GM15510 (cell line): ENCODE data around the gene CCDC102A.

Experiments
- POLR2A ChIP-seq: IDR thresholded peaks from 3 replicates; pipeline ENCODE4 v1.6.1; 2011; ENCODE audit warnings: borderline replicate concordance; ENCODE audit not compliant: insufficient read length; ENCODE audit errors: extremely low read depth

The CCDC102A gene

DNA sequence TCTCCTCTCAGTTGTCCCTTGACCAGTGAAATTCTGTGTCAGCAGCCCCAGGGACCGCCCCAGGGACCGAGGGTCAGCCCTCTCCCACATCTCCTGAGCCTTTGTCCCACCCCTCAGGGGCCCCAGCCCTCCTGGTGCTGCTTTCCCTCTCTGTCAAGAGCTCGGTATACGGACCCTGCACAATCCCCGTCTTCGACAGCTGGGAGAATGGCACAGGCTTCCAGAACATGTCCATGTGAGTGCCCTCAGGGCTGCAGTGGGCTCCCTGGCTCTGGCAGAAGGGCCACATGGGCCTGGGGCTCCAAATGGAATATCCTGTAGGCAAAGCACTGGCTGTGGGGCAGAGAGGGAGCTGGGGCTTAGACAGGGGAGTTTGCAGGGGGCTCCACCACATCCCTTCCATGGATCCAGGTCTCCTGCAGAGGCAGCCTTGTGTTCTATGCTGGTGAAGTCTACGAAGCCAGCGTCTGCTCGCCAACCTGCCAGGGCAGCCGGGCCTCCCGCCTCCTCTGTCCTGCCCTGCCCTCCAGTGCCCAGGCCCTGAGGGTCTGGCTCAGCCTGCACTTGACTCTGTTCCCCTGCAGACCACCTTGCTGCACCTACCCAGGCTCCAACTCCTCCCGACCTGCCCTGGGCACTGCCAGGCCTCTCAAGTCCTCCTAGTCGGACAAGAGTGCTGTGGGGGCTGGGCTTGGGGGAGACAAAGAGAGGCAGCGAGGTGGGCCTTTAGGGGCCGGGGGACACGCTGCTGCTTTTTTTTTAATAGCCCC is 34.1 kb upstream of the CCDC102A start:
- no peak for TF ChIP-seq POLR2A

GRCh38 chr16:57569306-57569946 is 33.1 kb upstream of the CCDC102A start:
- no peak for TF ChIP-seq POLR2A

DNA sequence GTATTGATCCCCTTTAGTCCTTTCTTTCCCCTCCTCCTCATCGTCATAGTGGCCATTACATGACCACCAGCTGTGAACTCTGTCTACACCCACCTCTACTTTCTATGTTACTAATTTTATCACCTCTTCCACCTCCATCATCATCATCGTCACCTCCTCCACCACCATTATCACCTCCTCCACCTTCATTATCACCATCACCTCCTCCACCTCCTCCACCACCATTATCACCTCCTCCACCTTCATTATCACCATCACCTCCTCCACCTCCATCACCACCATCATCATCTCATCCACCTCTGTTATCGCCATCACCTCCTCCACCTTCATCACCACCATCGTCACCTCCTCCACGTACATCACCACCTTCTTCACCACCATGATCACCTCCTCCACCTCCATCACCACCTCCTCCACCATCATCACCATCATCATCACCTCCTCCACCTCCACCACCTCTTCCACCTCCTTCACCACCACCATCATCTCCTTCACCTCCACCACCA is 31.9 kb upstream of the CCDC102A start:
- no peak for TF ChIP-seq POLR2A

- TF ChIP-seq POLR2A = no peak
Measured at GRCh38 chr16:57567691-57568090, 31.3 kb upstream of the CCDC102A start.

- no peak for TF ChIP-seq POLR2A
Measured at GRCh38 chr16:57566436-57566835, 30.1 kb upstream of the CCDC102A start.

GRCh38 chr16:57565461-57565860 is 29.1 kb upstream of the CCDC102A start:
- TF ChIP-seq POLR2A = no peak

DNA sequence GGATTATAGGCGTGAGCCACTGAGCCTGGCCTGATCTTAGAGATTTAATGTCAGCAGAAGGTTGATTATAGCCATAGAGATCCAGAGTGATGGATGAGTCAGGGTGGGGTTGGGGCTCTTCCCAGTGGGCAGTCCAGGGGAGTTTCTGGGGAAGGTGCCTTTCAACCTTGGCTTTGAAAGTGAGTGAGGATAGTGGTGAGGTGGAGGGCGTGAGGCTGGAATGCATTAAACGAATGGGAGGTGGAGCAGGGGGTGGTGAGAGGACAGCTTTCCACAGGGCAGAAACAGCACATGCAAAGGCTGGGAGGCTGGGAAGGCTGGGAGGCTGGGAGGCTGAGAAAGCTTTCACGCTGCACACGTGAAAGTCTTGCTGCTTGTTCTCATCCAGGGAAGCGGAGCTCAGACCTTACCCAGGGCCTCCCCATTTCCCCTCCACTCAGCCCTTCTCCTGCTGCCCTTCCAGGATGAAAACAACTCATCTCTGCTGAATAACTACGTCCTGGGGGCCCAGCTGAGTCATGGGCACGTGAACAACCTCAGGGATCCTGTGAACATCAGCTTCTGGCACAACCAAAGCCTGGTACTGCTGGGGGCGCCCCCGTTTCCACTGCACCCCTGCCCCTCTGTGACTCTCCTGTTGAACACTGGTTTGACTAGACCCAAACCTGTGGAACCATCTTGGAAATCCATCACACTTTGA is 28.4 kb upstream of the CCDC102A start:
- no peak for TF ChIP-seq POLR2A

- no peak for TF ChIP-seq POLR2A
Measured at GRCh38 chr16:57563761-57564160, 27.4 kb upstream of the CCDC102A start.

DNA sequence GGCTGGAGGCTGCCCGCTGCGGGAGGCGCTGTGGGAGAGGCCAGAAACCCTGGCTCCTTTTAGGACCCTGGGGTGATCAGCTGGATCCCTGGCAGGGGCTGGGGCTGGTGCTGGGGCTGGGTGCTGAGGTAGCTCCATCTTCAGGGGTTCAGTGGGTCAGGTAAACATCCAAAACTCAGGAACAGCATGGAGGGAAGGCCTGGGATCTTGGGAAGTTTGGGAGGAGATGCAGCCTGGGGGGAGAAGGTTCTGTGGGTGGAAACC is 27.0 kb upstream of the CCDC102A start:
- TF ChIP-seq POLR2A = no peak

GRCh38 chr16:57562669-57563486 is 26.5 kb upstream of the CCDC102A start:
- no peak for TF ChIP-seq POLR2A

DNA sequence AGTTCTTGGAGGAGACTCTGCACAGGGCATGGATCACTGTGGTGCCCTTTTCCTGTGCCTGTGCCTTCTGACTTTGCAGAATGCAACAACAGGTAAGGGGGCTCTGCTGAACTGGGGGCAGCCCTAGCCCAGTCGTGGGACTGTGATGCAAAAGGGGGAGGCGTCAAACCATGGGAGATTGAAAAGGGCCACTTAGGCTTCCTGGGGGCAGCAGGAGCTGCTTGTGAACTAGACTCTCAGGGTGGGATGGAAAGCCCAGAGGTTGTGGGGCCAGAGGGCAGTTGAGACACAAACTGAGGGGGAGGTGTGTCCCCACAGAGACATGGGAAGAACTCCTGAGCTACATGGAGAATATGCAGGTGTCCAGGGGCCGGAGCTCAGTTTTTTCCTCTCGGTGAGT is 25.7 kb upstream of the CCDC102A start:
- TF ChIP-seq POLR2A = no peak

GRCh38 chr16:57559072-57559790 is 22.9 kb upstream of the CCDC102A start:
- TF ChIP-seq POLR2A = no peak

DNA sequence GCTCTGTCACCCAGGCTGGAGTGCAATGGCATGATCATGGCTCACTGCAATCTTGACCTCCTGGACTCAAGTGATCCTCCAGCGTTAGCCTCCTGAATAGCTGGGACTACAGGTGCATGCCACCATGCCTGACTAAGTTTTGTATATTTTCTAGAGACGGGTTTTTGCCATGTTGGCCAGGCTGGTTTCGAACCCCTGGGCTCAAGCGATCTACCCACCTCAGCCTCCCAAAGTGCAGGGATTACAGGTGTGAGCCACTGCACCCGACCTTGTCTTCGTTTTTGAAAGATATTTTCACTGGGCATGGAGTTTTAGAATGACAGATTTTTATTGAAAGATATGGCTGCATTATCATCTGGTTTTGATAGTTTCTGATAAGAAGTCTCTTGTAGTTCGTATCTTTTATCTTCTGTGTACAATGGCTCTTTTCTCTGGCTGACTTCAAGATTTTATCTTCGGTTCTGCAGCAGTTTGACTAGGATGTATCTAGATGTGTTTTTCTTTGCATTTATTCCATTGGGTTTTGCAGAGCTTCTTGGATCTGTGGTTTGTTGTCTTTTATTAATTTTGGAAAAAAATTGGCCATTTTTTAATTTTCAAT is 20.7 kb upstream of the CCDC102A start:
- no peak for TF ChIP-seq POLR2A

DNA sequence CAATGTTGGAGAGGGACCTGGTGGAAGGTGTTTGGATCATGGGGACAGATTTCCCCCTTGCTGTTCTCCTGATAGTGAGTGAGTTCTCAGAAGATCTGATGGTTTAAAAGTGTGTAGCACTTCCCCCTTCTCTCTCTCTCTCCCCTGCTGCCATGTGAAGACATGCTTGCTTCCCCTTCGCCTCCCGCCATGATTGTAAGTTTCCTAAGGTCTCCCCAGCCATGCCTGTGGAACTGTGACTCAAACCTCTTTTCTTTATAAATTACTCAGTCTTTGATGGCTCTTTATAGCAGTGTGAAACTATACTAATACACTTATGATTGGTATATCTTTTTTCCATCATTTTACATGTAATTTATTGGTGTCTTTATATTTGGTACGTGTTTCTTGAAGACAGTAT is 19.5 kb upstream of the CCDC102A start:
- TF ChIP-seq POLR2A = no peak
